SU-DHL-6 (cell line): Measurements from ENCODE around the gene UGT1A4.

ENCODE experiments used
- H2AFZ ChIP-seq: fragments of 200-600 bp; sonication (generic); 2 replicates; pipeline ENCODE4 v1.6.1; 2014; ENCODE audit warnings: low read depth, mild to moderate bottlenecking, moderate library complexity, mixed read lengths, antibody characterized with exemption, low read length; ENCODE audit not compliant: severe bottlenecking
- H3F3A ChIP-seq: fragments of 200-600 bp; shearing (Covaris generic); 2 replicates; pipeline ENCODE4 v1.6.0; 2016; ENCODE audit warnings: antibody characterized with exemption, mild to moderate bottlenecking; ENCODE audit not compliant: insufficient read depth
- H3K27ac ChIP-seq: fragments of 200-600 bp; sonication (generic); 2 replicates; pipeline ENCODE4 v1.5.1; 2016; ENCODE audit warnings: low read depth, mild to moderate bottlenecking, low read length, moderate library complexity, mixed read lengths
- H3K27me3 ChIP-seq: fragments of 200-600 bp; sonication (generic), shearing (Covaris generic); 2 replicates; pipeline ENCODE4 v1.6.0; 2014; ENCODE audit warnings: mild to moderate bottlenecking, low read length
- H3K36me3 ChIP-seq: fragments of 200-600 bp; sonication (generic); 2 replicates; pipeline ENCODE4 v1.6.1; 2014; ENCODE audit warnings: mild to moderate bottlenecking, low read length, mixed read lengths
- H3K4me2 ChIP-seq: fragments of 300-600, 200-600 bp; shearing (Covaris generic), sonication (generic); 2 replicates; pipeline ENCODE4 v1.6.0; 2014; ENCODE audit warnings: low read length, low read depth, mild to moderate bottlenecking; ENCODE audit not compliant: poor library complexity, severe bottlenecking
- H3K4me3 ChIP-seq: fragments of 200-600 bp; sonication (generic); 2 replicates; pipeline ENCODE4 v1.5.1; 2014; ENCODE audit warnings: antibody characterized with exemption, low read length, mild to moderate bottlenecking, mixed read lengths; ENCODE audit not compliant: insufficient read depth, poor library complexity, severe bottlenecking
- H3K79me2 ChIP-seq: fragments of 200-600 bp; sonication (generic); 2 replicates; pipeline ENCODE4 v1.6.1; 2014; ENCODE audit warnings: mild to moderate bottlenecking, low read length, moderate library complexity; ENCODE audit not compliant: insufficient read depth
- H3K9ac ChIP-seq: fragments of 200-600 bp; sonication (generic); 2 replicates; pipeline ENCODE4 v1.7.0; 2014; ENCODE audit warnings: mild to moderate bottlenecking, low read length
- H3K9me2 ChIP-seq: fragments of 200-600 bp; sonication (generic); replicated peaks from 2 replicates; pipeline ENCODE4 v1.6.1; 2014; ENCODE audit warnings: low read length; ENCODE audit not compliant: insufficient read depth
- H3K9me3 ChIP-seq: fragments of 200-600 bp; sonication (generic); 2 replicates; pipeline ENCODE4 v1.6.1; 2014; ENCODE audit warnings: low read length, mixed read lengths; ENCODE audit not compliant: insufficient read depth
- H4K20me1 ChIP-seq: fragments of 200-600 bp; sonication (generic); 2 replicates; pipeline ENCODE4 v1.6.1; 2014; ENCODE audit warnings: low read depth, mild to moderate bottlenecking, antibody characterized with exemption, low read length, moderate library complexity, mixed read lengths
- EZH2phosphoT487 ChIP-seq: fragments of 200-600 bp; sonication (generic), shearing (Covaris generic); conservative IDR thresholded peaks from 2 replicates; pipeline ENCODE4 v1.6.1; 2018; ENCODE audit warnings: mild to moderate bottlenecking, antibody characterized with exemption, low read length, moderate library complexity, mixed read lengths
- TF ChIP-seq, protein P1 (sequence below): fragments of 200-600 bp; sonication (generic); IDR thresholded peaks from one replicate; pipeline ENCODE4 v1.5.1; 2017; ENCODE audit warnings: antibody characterized with exemption, mild to moderate bottlenecking, low read length, moderate library complexity; ENCODE audit not compliant: insufficient read depth, poor library complexity, severe bottlenecking

Gene UGT1A4

DNA sequence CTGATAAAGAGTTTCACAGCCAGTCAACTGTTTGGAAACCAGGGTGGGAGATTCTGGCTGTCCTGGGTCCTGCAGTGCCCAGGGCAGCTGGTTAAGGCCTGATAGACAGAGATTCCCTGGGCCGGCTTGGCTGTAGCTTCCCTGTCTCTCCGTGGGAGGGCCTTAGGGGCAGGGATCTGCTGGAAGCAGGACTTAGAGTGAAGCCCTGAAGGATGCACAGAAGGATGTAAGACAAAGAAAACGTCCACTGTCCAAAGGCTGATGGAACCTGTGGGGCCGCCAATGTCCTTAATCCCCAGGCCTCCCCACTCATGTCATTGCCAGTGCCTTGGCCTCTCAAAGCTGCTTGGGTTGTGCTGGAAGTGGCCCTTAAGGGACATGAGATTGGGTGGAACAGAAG lies 92.6 kb downstream of the UGT1A4 start:
- Histone ChIP-seq H3F3A (no peaks in the 10 kb centered on the region), H3K36me3 (no peaks in the 10 kb centered on the region), H3K9ac (no peak overlapping the region), H3K4me3 (no peak overlapping the region), H3K27ac (no peak overlapping the region), H2AFZ (no peak overlapping the region), H3K4me2 (no peak overlapping the region), H4K20me1 (no peaks in the 10 kb centered on the region), H3K9me3 (no peaks in the 10 kb centered on the region), H3K79me2 (no peaks in the 10 kb centered on the region), H3K9me2 (no peaks in the 10 kb centered on the region), H3K27me3 (no peaks in the 10 kb centered on the region)
- no peak for TF ChIP-seq EZH2phosphoT487
- TF ChIP-seq, protein P1, sequence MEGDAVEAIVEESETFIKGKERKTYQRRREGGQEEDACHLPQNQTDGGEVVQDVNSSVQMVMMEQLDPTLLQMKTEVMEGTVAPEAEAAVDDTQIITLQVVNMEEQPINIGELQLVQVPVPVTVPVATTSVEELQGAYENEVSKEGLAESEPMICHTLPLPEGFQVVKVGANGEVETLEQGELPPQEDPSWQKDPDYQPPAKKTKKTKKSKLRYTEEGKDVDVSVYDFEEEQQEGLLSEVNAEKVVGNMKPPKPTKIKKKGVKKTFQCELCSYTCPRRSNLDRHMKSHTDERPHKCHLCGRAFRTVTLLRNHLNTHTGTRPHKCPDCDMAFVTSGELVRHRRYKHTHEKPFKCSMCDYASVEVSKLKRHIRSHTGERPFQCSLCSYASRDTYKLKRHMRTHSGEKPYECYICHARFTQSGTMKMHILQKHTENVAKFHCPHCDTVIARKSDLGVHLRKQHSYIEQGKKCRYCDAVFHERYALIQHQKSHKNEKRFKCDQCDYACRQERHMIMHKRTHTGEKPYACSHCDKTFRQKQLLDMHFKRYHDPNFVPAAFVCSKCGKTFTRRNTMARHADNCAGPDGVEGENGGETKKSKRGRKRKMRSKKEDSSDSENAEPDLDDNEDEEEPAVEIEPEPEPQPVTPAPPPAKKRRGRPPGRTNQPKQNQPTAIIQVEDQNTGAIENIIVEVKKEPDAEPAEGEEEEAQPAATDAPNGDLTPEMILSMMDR, result no peak

DNA sequence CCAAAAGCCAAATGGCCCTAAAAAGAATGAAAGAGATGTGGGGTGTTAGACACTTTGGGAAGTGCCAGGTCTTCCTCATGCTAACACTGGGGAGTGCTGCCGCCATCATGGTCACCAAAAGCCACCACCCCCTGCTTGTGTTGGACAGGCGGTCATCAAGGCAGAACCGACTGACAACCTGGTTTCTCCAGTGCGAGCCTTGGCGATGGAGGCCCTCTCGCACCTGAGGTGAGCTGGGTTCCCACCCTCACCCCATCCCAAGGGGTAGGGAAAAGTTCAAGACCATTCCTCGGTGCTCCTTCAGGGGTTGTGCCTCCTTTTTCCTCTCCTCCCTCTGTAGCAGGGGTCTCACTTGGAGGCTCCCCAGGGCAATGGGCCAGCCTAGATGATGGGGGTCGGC lies 93.2 kb downstream of the UGT1A4 start:
- Histone ChIP-seq H3K9me2 (no peaks in the 10 kb centered on the region), H3K79me2 (no peaks in the 10 kb centered on the region), H3K27ac (no peak overlapping the region), H3K9me3 (no peaks in the 10 kb centered on the region), H2AFZ (no peak overlapping the region), H4K20me1 (no peaks in the 10 kb centered on the region), H3K4me2 (no peak overlapping the region), H3K9ac (no peak overlapping the region), H3K4me3 (no peak overlapping the region), H3F3A (no peaks in the 10 kb centered on the region), H3K36me3 (no peaks in the 10 kb centered on the region), H3K27me3 (no peaks in the 10 kb centered on the region)
- TF ChIP-seq, protein P1, result no peak
- no peak for TF ChIP-seq EZH2phosphoT487

DNA sequence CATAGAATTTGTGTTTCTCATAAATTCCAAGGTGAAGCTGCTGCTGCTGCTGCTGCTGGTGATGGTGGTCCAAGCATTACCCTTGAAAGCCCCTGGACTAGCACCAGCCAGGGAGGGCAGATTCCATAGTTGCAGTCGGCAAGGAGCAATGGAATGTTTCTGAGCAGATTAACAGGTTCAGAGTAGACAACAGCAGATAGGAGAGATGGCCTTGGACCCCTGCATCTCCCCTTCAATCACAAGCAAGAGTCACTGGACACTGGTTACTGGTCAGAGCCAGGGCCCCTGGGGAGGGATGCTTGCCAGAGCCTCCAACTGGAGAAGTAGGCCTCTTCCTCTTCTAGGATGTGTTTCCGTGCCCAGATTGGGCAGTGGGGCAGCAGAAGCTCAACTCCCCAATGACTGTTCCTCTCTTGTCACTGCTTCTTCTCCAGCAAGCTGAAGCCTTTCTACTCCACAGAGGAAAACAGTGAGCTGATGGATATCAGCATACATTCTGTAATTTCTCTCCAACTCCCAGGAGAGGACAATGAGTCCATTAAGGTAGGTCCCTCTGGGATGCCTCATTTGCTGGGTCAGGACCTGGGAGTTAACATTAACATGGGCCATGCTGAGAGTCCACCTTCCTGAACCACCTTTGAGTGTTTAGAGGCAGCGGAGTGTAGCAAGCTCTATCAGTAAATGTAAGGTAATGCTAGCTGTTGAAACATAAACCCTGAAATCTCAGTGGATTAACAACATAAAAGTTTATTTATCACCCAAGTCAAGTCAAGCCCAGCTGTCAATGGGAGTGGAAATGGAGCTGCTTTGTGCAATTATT lies 94.9 kb downstream of the UGT1A4 start:
- H3F3A ChIP-seq, result no peaks in the 10 kb centered on the region
- H3K9me3 ChIP-seq, result no peaks in the 10 kb centered on the region
- H2AFZ ChIP-seq, result no peak overlapping the region
- no peaks in the 10 kb centered on the region for H4K20me1 ChIP-seq
- no peaks in the 10 kb centered on the region for H3K79me2 ChIP-seq
- H3K27ac ChIP-seq, result no peak overlapping the region
- no peak overlapping the region for H3K9ac ChIP-seq
- no peak overlapping the region for H3K4me3 ChIP-seq
- no peaks in the 10 kb centered on the region for H3K9me2 ChIP-seq
- H3K36me3 ChIP-seq, result no peaks in the 10 kb centered on the region
- no peak for TF ChIP-seq EZH2phosphoT487
- TF ChIP-seq, protein P1, result no peak
- H3K4me2 ChIP-seq, result no peak overlapping the region
- no peaks in the 10 kb centered on the region for H3K27me3 ChIP-seq
